Mesothelial cell of epicardium (in vitro differentiated cells): ENCODE results near the gene TFB1M. TPM values are rescaled to one million over a fixed set of nuclear protein-coding genes. Genes with fewer than 3 reads are reported as not detected.
"Not testable (repeated sequence)": the region's sequence is repeated elsewhere in the genome, so short reads cannot be mapped to it uniquely, and the experiment has no call there.

Experiments
- DNase-seq, 2 experiments: peaks; one replicate each; pipeline ENCODE4 v3.0.0; 2021; ENCODE audit warnings: low spot score in 2 of 2; ENCODE audit not compliant: unreplicated experiment in 2 of 2
- H3K27ac Mint-ChIP-seq: 2 replicates; pipeline ENCODE4 v1.8.0; 2021; ENCODE audit warnings: mixed read lengths
- H3K27me3 Mint-ChIP-seq: 2 replicates; pipeline ENCODE4 v1.8.0; 2021; ENCODE audit warnings: low read depth, mixed read lengths
- H3K36me3 Mint-ChIP-seq: 2 replicates; pipeline ENCODE4 v1.8.0; 2021; ENCODE audit warnings: mixed read lengths
- H3K4me1 Mint-ChIP-seq: 2 replicates; pipeline ENCODE4 v1.8.0; 2021; ENCODE audit warnings: mixed read lengths
- H3K4me3 Mint-ChIP-seq: 2 replicates; pipeline ENCODE4 v1.8.0; 2021; ENCODE audit warnings: mild to moderate bottlenecking, moderate library complexity, mixed read lengths
- H3K9me3 Mint-ChIP-seq: 2 replicates; pipeline ENCODE4 v1.8.0; 2021; ENCODE audit warnings: mixed read lengths
- CTCF ChIP-seq: fragments of 200-600 bp; sonication (generic); IDR thresholded peaks from one replicate; pipeline ENCODE4 v1.5.0; 2021; ENCODE audit warnings: antibody characterized with exemption; ENCODE audit not compliant: unreplicated experiment
- total RNA-seq: library from RNA; stranded (reverse); gene quantifications from 3 replicates; pipeline ENCODE4 v1.2.1, GENCODE V29; 2021

The TFB1M gene
- total RNA-seq, 1 donor from 2014 or later = 27.9 TPM

GRCh38 chr6:155344341-155345006, 30.2 kb upstream of the TFB1M start:
- Mint-ChIP-seq H3K9me3 (peaks cover 36% of the 10 kb centered on the region), H3K4me1 (no peaks in the 10 kb centered on the region), H3K36me3 (no peaks in the 10 kb centered on the region), H3K27ac (no peak overlapping the region), H3K4me3 (no peak overlapping the region), H3K27me3 (no peaks in the 10 kb centered on the region)
- no peak for DNase-seq
- TF ChIP-seq CTCF = no peak

GRCh38 chr6:155341130-155341828, 27.0 kb upstream of the TFB1M start:
- Mint-ChIP-seq H3K4me3 (no peak overlapping the region), H3K4me1 (no peaks in the 10 kb centered on the region), H3K9me3 (peaks cover 41% of the 10 kb centered on the region), H3K36me3 (no peaks in the 10 kb centered on the region), H3K27ac (no peak overlapping the region), H3K27me3 (no peaks in the 10 kb centered on the region)
- no peak for DNase-seq
- no peak for TF ChIP-seq CTCF

GRCh38 chr6:155340464-155341129, 26.3 kb upstream of the TFB1M start:
- TF ChIP-seq CTCF = no peak
- H3K4me3 Mint-ChIP-seq = no peak overlapping the region
- peaks cover 41% of the 10 kb centered on the region for H3K9me3 Mint-ChIP-seq
- H3K27me3 Mint-ChIP-seq = no peaks in the 10 kb centered on the region
- no peak for DNase-seq
- no peak overlapping the region for H3K27ac Mint-ChIP-seq
- H3K4me1 Mint-ChIP-seq = no peaks in the 10 kb centered on the region
- no peaks in the 10 kb centered on the region for H3K36me3 Mint-ChIP-seq

- not testable (repeated sequence) for H3K36me3 Mint-ChIP-seq, DNase-seq, H3K27ac Mint-ChIP-seq, H3K4me3 Mint-ChIP-seq, H3K27me3 Mint-ChIP-seq, H3K4me1 Mint-ChIP-seq
- H3K9me3 Mint-ChIP-seq = peaks cover 41% of the 10 kb centered on the region
Observed at GRCh38 chr6:155339929-155340328, 25.6 kb upstream of the TFB1M start.

GRCh38 chr6:155338237-155338636, 24.0 kb upstream of the TFB1M start:
- H3K4me3 Mint-ChIP-seq, H3K27ac Mint-ChIP-seq, H3K27me3 Mint-ChIP-seq, DNase-seq, H3K4me1 Mint-ChIP-seq, H3K36me3 Mint-ChIP-seq: not testable (repeated sequence)
- H3K9me3 Mint-ChIP-seq = peaks cover 38% of the 10 kb centered on the region

GRCh38 chr6:155335265-155335664, 21.0 kb upstream of the TFB1M start:
- H3K4me1 Mint-ChIP-seq = no peaks in the 10 kb centered on the region
- H3K4me3 Mint-ChIP-seq = no peak overlapping the region
- no peaks in the 10 kb centered on the region for H3K36me3 Mint-ChIP-seq
- no peak overlapping the region for H3K27ac Mint-ChIP-seq
- peaks cover 37% of the 10 kb centered on the region for H3K9me3 Mint-ChIP-seq
- DNase-seq = no peak
- no peak for TF ChIP-seq CTCF
- H3K27me3 Mint-ChIP-seq = no peaks in the 10 kb centered on the region

- H3K4me3 Mint-ChIP-seq, H3K36me3 Mint-ChIP-seq, H3K27ac Mint-ChIP-seq, H3K27me3 Mint-ChIP-seq, DNase-seq, H3K4me1 Mint-ChIP-seq: not testable (repeated sequence)
- peaks cover 28% of the 10 kb centered on the region for H3K9me3 Mint-ChIP-seq
Observed at GRCh38 chr6:155334073-155334472, 19.8 kb upstream of the TFB1M start.
